Transverse colon (tissue), 4 donors: ENCODE data around the gene CHST3. TPM values are rescaled to one million over a fixed set of nuclear protein-coding genes. Genes with fewer than 3 reads are reported as not detected.

Source experiments
- total RNA-seq, 4 donors: library from RNA; depleted of rRNA; stranded (reverse); fragments of >200 nt; gene quantifications; one replicate each; pipeline ENCODE4 v1.1.0, GENCODE V29; 2016

Gene CHST3
- total RNA-seq, 4 donors from 2014 or later: 1.6 to 10.5 (median 3.9) TPM

Other genes with a start within 250 kb of the CHST3 start
- gene C10orf105, start 244.6 kb upstream of the CHST3 start, total RNA-seq: under 1 TPM in 1 of 4 donors, not detected in 3; 0.16 TPM
- gene VSIR, start 190.9 kb upstream of the CHST3 start, total RNA-seq: 10 to 100 TPM; 54.3 to 77.0 (median 61.6) TPM
- gene PSAP, start 113.1 kb upstream of the CHST3 start, total RNA-seq: 100 to 1,000 TPM; 383 to 667 (median 478) TPM
- 10 to 100 TPM in 2 of 4 donors, 1 to 10 TPM in 2; 6.0 to 24.7 (median 9.3) TPM for gene SPOCK2, start 124.2 kb downstream of the CHST3 start, total RNA-seq